Peyer's patch (tissue), 4 donors: Measurements from ENCODE around the gene SLC38A11. TPM values are rescaled to one million over a fixed set of nuclear protein-coding genes. Genes with fewer than 3 reads are reported as not detected.

ENCODE experiments used
- DNase-seq, 3 donors: peaks; one replicate each; pipeline ENCODE4 v3.0.0-alpha.2; 2017 to 2019
- H3K27ac ChIP-seq, 4 donors: fragments of 200-600 bp; sonication (generic); one replicate each; pipeline ENCODE4 v1.5.1; 2016 to 2019
- H3K27me3 ChIP-seq, 2 donors: fragments of 200-600 bp; sonication (generic); one replicate each; pipeline ENCODE4 v1.5.1; 2019
- H3K36me3 ChIP-seq, 3 donors: fragments of 200-600 bp; sonication (generic); one replicate each; pipeline ENCODE4 v1.5.1; 2016 to 2019
- H3K4me1 ChIP-seq, 4 donors: fragments of 200-600 bp; sonication (generic); one replicate each; pipeline ENCODE4 v1.5.1; 2016 to 2019
- H3K4me3 ChIP-seq, 4 donors: fragments of 200-600 bp; sonication (generic); 1 replicate in 3 of 4; 2 replicates in 1 of 4; pipeline ENCODE4 v1.5.1; 2016 to 2019; ENCODE audit warnings: mild to moderate bottlenecking in 1 of 4
- H3K9me3 ChIP-seq, 4 donors: fragments of 200-600 bp; sonication (generic); one replicate each; pipeline ENCODE4 v1.5.1; 2016 to 2019; ENCODE audit warnings: mild to moderate bottlenecking in 1 of 4
- POLR2A ChIP-seq, 2 donors: fragments of 450-650 bp; IDR thresholded peaks; one replicate each; pipeline ENCODE4 v1.5.1; 2017; ENCODE audit warnings: antibody characterized with exemption in 2 of 2, mild to moderate bottlenecking in 2 of 2, moderate library complexity in 2 of 2
- total RNA-seq, 4 donors: library from RNA; depleted of rRNA; stranded (reverse); fragments of >200 nt; gene quantifications; one replicate each; pipeline ENCODE4 v1.1.0, GENCODE V29; 2016
- TF ChIP-seq, protein P1 (sequence below), 6 experiments: fragments of 450-650 bp in 4 of 6; fragments of 200-600 bp in 2 of 6; sonication (generic) in 1 of 6; IDR thresholded peaks; one replicate each; pipeline ENCODE4 v1.5.1; 2017 to 2019; ENCODE audit warnings: antibody characterized with exemption in 6 of 6, mild to moderate bottlenecking in 3 of 6, moderate library complexity in 1 of 6

Gene SLC38A11
- total RNA-seq, 4 donors from 2014 or later: 3.2 to 13.1 (median 7.0) TPM; not detected in 1

DNA sequence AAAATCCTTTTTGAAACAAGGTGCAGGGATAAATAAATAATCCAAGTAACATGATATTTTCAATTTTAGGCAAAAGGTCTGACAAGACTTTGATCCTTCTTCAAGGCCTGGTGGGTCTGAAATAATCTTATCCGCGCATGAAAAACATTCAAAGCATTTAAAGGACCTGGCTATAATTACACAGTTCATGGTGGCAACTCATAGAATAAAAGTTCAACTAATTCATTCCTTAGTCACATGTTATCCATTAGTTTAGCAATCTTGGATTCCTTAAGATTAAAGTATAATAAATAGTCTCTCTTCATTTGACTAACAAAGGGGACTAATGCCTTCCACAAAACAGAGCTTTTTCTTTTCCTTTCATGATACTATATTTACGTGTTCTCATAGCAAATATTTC is 21.0 kb upstream of the SLC38A11 start:
- DNase-seq: no peak
- Histone ChIP-seq H3K27ac (no peak overlapping the region), H3K36me3 (no peaks in the 10 kb centered on the region), H3K4me3 (no peak overlapping the region), H3K4me1 (no peaks in the 10 kb centered on the region), H3K9me3 (no peaks in the 10 kb centered on the region), H3K27me3 (no peaks in the 10 kb centered on the region)
- TF ChIP-seq POLR2A (IDR thresholded peaks at IDR 0.05): no peak
- TF ChIP-seq, protein P1, sequence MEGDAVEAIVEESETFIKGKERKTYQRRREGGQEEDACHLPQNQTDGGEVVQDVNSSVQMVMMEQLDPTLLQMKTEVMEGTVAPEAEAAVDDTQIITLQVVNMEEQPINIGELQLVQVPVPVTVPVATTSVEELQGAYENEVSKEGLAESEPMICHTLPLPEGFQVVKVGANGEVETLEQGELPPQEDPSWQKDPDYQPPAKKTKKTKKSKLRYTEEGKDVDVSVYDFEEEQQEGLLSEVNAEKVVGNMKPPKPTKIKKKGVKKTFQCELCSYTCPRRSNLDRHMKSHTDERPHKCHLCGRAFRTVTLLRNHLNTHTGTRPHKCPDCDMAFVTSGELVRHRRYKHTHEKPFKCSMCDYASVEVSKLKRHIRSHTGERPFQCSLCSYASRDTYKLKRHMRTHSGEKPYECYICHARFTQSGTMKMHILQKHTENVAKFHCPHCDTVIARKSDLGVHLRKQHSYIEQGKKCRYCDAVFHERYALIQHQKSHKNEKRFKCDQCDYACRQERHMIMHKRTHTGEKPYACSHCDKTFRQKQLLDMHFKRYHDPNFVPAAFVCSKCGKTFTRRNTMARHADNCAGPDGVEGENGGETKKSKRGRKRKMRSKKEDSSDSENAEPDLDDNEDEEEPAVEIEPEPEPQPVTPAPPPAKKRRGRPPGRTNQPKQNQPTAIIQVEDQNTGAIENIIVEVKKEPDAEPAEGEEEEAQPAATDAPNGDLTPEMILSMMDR (IDR thresholded peaks at IDR 0.05): no peak

DNA sequence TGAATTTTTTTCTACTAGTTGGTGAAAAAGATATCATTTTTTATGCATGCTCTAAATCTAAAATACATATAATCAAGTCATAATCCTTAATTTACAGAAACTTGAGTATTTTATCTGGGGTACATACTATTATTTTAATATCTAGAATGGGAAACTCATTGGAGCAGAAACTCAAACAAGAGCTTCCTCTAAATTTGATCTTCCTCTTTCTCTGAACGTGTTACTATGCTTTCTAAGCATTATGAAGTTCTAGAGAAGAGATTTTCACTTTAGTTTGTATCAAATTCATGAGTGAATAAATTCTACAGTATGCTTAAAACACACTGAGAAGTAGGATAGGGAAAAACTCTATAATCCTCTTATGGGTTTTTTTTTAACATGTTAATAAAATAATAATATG is 20.6 kb upstream of the SLC38A11 start:
- Histone ChIP-seq H3K36me3 (no peaks in the 10 kb centered on the region), H3K4me3 (no peak overlapping the region), H3K27me3 (no peaks in the 10 kb centered on the region), H3K9me3 (no peaks in the 10 kb centered on the region), H3K27ac (no peak overlapping the region), H3K4me1 (no peaks in the 10 kb centered on the region)
- TF ChIP-seq POLR2A (IDR thresholded peaks at IDR 0.05): no peak
- TF ChIP-seq, protein P1 (IDR thresholded peaks at IDR 0.05): no peak
- DNase-seq: no peak

DNA sequence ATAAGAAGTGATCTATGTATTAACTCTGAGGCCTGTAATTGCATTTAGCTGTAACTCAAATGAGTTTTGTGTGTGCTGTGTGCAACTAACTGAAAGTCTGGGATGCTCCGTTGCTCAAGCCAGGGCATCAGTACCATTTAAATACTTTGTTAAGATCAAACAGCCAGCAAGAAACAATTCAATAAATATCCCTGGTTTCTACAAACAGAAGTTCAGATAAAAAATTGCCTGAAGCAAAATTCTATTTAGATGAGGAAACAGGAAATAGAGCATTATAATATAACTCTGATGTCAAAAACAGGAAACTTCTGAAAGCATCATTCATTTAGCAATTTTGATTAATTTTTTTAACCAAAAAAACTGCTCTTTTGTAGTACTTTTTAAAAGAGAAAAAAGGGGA is 18.9 kb upstream of the SLC38A11 start:
- H3K9me3 ChIP-seq: no peaks in the 10 kb centered on the region
- no peak for DNase-seq
- no peaks in the 10 kb centered on the region for H3K4me1 ChIP-seq
- H3K27me3 ChIP-seq: no peaks in the 10 kb centered on the region
- H3K4me3 ChIP-seq: no peak overlapping the region
- H3K36me3 ChIP-seq: no peaks in the 10 kb centered on the region
- H3K27ac ChIP-seq: no peak overlapping the region
- TF ChIP-seq, protein P1 (IDR thresholded peaks at IDR 0.05): no peak
- no peak for TF ChIP-seq POLR2A (IDR thresholded peaks at IDR 0.05)

DNA sequence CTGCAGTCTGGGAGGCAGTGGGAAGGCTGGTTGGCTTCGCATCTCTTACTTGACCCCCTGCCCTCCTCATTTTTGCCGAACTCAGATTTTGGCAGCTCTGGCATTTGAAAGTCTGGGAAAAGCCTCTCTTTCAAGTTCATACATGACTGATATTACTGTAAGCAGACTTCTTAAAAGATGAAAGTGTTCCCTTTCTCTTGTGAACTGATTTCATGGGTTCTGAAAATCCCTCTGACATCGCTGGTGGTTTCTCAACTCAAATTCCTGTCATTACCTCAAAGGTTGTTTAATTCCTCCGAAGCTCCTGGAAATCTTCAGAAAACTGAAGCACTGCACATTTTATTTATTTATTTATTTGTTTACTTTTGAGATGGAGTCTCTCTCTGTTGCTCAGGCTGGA is 16.9 kb upstream of the SLC38A11 start:
- no peaks in the 10 kb centered on the region for H3K4me1 ChIP-seq
- no peaks in the 10 kb centered on the region for H3K27me3 ChIP-seq
- no peak overlapping the region for H3K4me3 ChIP-seq
- no peak overlapping the region for H3K27ac ChIP-seq
- DNase-seq: no peak
- no peaks in the 10 kb centered on the region for H3K9me3 ChIP-seq
- TF ChIP-seq, protein P1 (IDR thresholded peaks at IDR 0.05): no peak
- TF ChIP-seq POLR2A (IDR thresholded peaks at IDR 0.05): no peak
- no peaks in the 10 kb centered on the region for H3K36me3 ChIP-seq

DNA sequence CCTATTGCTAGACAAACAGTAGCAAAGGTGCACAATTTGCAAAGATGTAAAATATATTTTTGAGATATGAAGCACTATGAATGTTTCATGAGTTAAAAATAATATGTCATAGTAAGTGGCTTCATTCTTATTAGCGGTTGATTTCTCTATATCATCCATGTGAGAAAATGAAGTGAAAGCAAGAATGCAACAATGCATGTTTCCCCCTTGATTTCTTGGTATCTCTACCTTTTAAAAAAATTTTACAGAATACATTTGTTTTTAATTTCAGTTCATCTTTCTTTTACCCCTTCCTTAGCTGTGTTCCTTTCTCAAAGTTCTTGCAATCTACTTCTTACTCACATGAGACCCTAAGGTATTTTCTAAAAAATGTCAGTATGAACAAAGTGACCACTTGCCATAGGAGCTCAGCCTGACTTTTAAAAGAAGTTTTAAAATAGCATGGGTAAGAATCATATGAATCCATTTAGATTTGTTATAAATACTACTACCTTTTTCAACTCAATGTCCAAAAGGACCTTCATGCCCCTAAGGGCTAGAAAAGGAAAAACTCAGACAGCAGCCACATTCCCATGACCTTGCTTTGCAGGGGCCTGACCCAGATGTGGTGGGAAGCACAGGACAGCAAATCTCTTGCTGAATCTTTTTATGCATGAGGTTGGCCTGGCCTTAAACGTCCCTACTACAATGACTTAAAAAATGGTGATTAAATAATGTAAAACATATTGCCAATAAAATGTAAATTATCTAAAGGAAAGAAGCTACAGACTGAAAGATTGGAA is 14.8 kb upstream of the SLC38A11 start:
- TF ChIP-seq POLR2A (IDR thresholded peaks at IDR 0.05): no peak
- TF ChIP-seq, protein P1 (IDR thresholded peaks at IDR 0.05): no peak

More for the DNA sequence above, 14.8 kb upstream of the SLC38A11 start:
- DNase-seq: no peak
- no peaks in the 10 kb centered on the region for H3K9me3 ChIP-seq
- H3K27me3 ChIP-seq: no peaks in the 10 kb centered on the region
- H3K4me3 ChIP-seq: no peak overlapping the region
- no peak overlapping the region for H3K27ac ChIP-seq
- no peaks in the 10 kb centered on the region for H3K4me1 ChIP-seq
- no peaks in the 10 kb centered on the region for H3K36me3 ChIP-seq
